A673 (cell line): ENCODE measurements around the gene RAC2.

Experiments
- EZH2 ChIP-seq: fragments of 200-600 bp; sonication (generic); IDR thresholded peaks from 2 replicates; pipeline ENCODE4 v1.6.1; 2017; ENCODE audit warnings: borderline replicate concordance, low read depth, mild to moderate bottlenecking, mixed read lengths, antibody characterized with exemption, low read length; ENCODE audit not compliant: poor library complexity, severe bottlenecking
- TF ChIP-seq, protein P1 (sequence below): fragments of 300-800, 200-600 bp; sonication (generic); conservative IDR thresholded peaks from 2 replicates; pipeline ENCODE4 v1.5.1; 2017; ENCODE audit warnings: low read depth, mild to moderate bottlenecking, antibody characterized with exemption, low read length, moderate library complexity, mixed read lengths

DNA sequence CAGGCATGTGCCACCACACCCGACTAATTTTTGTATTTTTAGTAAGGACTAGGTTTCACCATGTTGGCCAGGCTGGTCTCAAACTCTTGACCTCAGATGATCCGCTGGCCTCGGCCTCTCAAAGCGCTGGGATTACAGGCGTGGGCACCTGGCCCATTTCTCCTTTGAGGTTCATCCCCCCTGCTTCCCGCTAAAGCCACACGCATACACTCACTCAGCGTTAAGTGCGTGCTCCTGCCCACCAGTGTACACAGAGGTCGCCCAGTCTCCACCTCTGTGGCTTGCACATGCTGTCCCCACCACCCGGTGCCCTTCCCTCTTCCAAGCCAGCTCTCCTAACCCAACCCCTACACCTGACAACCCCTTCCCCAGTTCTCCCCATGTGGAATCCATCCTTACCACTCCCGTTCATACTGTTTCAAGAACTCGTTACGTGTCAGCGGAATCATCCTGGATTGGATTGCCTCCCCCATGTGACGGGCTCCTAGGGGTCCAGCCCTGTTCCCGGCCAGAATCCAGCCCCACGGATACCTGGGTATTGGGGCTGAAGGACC lies 22.6 kb upstream of the RAC2 start:
- no peak for TF ChIP-seq EZH2
- TF ChIP-seq, protein P1, sequence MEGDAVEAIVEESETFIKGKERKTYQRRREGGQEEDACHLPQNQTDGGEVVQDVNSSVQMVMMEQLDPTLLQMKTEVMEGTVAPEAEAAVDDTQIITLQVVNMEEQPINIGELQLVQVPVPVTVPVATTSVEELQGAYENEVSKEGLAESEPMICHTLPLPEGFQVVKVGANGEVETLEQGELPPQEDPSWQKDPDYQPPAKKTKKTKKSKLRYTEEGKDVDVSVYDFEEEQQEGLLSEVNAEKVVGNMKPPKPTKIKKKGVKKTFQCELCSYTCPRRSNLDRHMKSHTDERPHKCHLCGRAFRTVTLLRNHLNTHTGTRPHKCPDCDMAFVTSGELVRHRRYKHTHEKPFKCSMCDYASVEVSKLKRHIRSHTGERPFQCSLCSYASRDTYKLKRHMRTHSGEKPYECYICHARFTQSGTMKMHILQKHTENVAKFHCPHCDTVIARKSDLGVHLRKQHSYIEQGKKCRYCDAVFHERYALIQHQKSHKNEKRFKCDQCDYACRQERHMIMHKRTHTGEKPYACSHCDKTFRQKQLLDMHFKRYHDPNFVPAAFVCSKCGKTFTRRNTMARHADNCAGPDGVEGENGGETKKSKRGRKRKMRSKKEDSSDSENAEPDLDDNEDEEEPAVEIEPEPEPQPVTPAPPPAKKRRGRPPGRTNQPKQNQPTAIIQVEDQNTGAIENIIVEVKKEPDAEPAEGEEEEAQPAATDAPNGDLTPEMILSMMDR: no peak
